GM12864 (cell line): ENCODE measurements around the gene NPHS1.

Experiments
- DNase-seq: peaks from one replicate; pipeline ENCODE4 v3.0.0-alpha.2; 2011; ENCODE audit warnings: low read depth
- H3K4me3 ChIP-seq: 2 replicates; pipeline ENCODE4 v1.5.1; 2011; ENCODE audit warnings: mild to moderate bottlenecking, low read depth, low read length, control low read depth
- TF ChIP-seq, protein P1 (sequence below): IDR thresholded peaks from 2 replicates; pipeline ENCODE4 v1.5.1; 2011; ENCODE audit warnings: low read depth, mild to moderate bottlenecking, moderate library complexity, low read length, control low read depth, inconsistent platforms; ENCODE audit errors: missing control alignments

NPHS1 gene

DNA sequence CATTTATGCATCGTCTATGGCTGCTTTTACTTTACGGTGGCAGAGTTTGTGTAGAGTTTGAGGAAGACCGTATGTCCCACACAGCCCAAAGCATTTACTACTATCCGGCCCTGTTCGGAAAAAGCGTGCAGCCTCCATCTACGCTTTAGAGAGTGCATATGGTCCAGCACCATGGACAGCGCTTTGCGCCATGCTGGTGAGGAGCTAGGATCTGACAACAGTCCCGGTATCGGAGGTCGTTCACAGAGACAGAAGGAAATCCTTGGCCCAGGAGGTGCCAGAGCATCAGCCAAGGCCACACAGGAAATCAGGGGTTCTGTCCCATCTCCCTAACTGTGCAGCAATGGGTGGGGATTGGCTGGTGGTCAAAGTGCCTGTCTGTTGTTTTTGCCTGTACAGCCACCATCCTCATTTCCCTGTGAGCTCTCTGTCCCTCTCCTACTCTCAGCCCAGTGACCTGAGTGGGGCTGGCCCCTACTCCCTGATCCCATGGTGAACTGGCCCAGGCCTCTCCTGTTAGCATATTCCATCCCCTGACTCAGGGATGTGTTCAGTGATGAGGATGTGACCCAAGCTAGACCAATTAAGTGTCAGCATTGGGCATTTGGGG lies 23.5 kb downstream of the NPHS1 start:
- H3K4me3 ChIP-seq, result no peak overlapping the region
- TF ChIP-seq, protein P1, sequence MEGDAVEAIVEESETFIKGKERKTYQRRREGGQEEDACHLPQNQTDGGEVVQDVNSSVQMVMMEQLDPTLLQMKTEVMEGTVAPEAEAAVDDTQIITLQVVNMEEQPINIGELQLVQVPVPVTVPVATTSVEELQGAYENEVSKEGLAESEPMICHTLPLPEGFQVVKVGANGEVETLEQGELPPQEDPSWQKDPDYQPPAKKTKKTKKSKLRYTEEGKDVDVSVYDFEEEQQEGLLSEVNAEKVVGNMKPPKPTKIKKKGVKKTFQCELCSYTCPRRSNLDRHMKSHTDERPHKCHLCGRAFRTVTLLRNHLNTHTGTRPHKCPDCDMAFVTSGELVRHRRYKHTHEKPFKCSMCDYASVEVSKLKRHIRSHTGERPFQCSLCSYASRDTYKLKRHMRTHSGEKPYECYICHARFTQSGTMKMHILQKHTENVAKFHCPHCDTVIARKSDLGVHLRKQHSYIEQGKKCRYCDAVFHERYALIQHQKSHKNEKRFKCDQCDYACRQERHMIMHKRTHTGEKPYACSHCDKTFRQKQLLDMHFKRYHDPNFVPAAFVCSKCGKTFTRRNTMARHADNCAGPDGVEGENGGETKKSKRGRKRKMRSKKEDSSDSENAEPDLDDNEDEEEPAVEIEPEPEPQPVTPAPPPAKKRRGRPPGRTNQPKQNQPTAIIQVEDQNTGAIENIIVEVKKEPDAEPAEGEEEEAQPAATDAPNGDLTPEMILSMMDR, result no peak
- no peak for DNase-seq

DNA sequence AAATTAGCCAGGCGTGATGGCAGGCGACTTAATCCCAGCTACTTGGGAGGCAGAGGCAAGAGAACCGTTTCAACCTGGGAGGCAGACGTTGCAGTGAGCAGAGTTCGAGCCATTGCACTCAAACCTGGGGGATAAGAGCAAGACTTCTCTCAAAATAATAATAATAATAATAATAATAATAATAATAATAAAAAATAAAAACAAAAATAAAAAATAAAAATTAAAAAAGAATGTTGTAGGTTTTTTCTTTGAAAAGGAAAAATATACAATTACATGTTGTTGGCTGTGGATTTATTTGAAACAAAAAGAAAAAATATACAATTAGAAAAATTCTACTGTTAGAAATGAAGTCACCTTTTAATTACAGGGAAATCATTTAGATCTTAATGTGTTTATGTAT lies 28.2 kb downstream of the NPHS1 start:
- TF ChIP-seq, protein P1, result no peak
- no peak for DNase-seq
- H3K4me3 ChIP-seq, result no peak overlapping the region

DNA sequence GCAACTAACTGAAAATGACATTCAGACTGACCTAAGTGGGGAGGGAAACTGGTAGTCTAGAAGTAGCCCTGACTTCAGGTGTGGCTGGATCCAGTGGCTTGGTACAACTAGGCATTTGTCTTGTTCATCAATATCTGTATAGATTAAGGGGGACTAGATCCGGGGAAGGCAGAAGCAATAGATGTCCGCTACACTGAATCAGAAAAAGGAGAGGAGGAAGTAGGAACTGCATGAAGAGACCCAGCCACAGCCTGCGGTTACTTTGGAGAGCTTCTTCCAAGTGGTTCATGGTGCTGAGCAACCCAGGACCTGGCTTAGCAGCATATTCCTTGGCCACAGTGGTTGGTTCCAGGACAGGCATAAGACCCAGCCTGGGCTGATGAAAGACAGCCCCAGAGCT lies 29.7 kb downstream of the NPHS1 start:
- no peak overlapping the region for H3K4me3 ChIP-seq
- DNase-seq, result no peak
- TF ChIP-seq, protein P1, result no peak

DNA sequence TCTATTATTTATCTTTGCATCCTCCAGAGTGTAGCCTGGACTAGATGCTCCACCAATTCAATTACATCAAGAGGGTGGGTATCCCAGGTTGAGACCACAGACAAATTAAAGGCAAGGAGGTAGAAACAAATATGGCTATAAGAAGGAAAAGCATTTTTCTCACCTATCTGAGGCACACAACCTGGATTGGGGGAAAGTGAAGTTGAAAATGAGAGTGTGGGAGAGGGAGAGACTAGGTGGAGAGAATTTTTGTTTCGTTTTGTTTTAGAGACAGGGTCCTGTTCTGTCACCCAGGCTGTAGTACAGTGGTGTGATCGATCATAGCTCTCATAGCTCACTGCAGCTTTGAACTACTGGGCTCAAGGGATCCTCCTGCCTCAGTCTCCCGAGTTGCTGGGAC lies 33.9 kb downstream of the NPHS1 start:
- DNase-seq, result no peak
- H3K4me3 ChIP-seq, result no peak overlapping the region
- TF ChIP-seq, protein P1, result no peak

DNA sequence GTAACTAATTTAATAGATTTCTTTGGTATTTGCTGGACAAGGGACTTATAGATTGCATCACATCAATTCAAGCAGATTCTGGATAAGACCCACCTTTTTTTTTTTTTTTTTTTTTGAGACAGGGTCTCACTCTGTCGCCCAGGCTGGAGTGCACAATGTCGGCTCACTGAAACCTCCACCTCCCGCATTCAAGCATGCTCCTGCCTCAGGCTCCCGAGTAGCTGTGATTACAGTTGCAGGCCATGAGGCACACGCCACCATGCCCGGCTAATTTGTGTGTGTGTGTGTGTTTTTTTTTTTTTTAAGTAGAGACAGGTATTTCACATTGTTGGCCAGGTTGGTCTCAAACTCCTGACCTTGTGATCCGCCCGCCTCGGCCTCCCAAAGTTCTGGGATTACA lies 35.5 kb downstream of the NPHS1 start:
- no peak for DNase-seq
- no peak overlapping the region for H3K4me3 ChIP-seq
- TF ChIP-seq, protein P1, result no peak

DNA sequence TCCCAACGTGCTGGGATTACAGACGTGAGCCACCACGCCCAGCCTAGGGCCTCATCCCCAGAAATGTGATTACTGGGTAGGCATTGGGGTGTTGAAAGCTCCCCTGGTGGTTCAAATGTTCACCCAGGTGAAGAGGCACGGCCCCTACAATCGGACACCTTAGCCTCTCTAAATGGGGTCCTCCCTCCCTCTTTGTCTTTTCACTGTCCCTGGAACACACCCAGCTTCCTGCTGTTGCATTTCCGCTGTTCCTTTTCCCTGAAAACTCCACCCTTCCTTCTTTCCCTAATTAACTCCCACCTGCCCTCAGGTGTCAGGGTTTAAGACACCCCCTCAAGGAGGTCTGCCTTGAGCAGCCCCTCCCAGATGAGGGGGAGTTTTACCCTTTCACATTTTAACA lies 36.0 kb downstream of the NPHS1 start:
- no peak overlapping the region for H3K4me3 ChIP-seq
- TF ChIP-seq, protein P1, result no peak
- no peak for DNase-seq
